Measurements from ENCODE around the gene CHD2. TPM values are rescaled to one million over a fixed set of nuclear protein-coding genes. Genes with fewer than 3 reads are reported as not detected.

The CHD2 gene
- total RNA-seq, 1 experiment from 2014 or later = 120 TPM

GRCh38 chr15:93066224-93066681 lies 166.1 kb downstream of the CHD2 start:
- DNase-seq = no peak
- no peaks in the 10 kb centered on the region for H3K27me3 ChIP-seq (ENCODE audit: insufficient read depth, low read depth)
- no peak overlapping the region for H2AFZ ChIP-seq
- H3K4me2 ChIP-seq = no peak overlapping the region
- H3F3A ChIP-seq (ENCODE audit: insufficient read depth, low read depth) = peaks cover 14% of the 10 kb centered on the region
- H3K4me3 ChIP-seq = no peak overlapping the region
- H3K36me3 ChIP-seq (ENCODE audit: low read depth) = no peaks in the 10 kb centered on the region
- H3K9me2 ChIP-seq (ENCODE audit: insufficient read depth) = no peaks in the 10 kb centered on the region
- H3K4me1 ChIP-seq (replicated peaks; ENCODE audit: insufficient read depth) = peaks cover 43% of the 10 kb centered on the region
- H3K79me2 ChIP-seq (ENCODE audit: low read depth) = no peaks in the 10 kb centered on the region
- ChIA-PET POLR2A (ENCODE audit: unreplicated experiment) (no interaction called here), CTCF (no interaction called here)
- no peaks in the 10 kb centered on the region for H3K9me3 ChIP-seq (ENCODE audit: insufficient read depth, low read depth)
- no TSS peak for BruUV-seq (replicated peaks)
- H4K20me1 ChIP-seq (ENCODE audit: insufficient read depth) = no peaks in the 10 kb centered on the region
- H3K27ac ChIP-seq = no peak overlapping the region
- intact Hi-C loops (cut with micrococcal nuclease; ENCODE audit: unreplicated experiment) = no loop called here
- no peak for TF ChIP-seq EZH2 (IDR thresholded peaks at IDR 0.05; ENCODE audit: low read depth)
- no peak for TF ChIP-seq CTCF (conservative IDR thresholded peaks at IDR 0.05)

- Histone ChIP-seq H2AFZ (no peak overlapping the region), H3K79me2 (ENCODE audit: low read depth) (no peaks in the 10 kb centered on the region), H3K36me3 (ENCODE audit: low read depth) (no peaks in the 10 kb centered on the region), H3K9me3 (ENCODE audit: insufficient read depth, low read depth) (no peaks in the 10 kb centered on the region), H3K9me2 (ENCODE audit: insufficient read depth) (no peaks in the 10 kb centered on the region), H3K4me1 (replicated peaks; ENCODE audit: insufficient read depth) (peaks cover 44% of the 10 kb centered on the region), H3K4me3 (no peak overlapping the region), H3F3A (ENCODE audit: insufficient read depth, low read depth) (peaks cover 11% of the 10 kb centered on the region), H4K20me1 (ENCODE audit: insufficient read depth) (no peaks in the 10 kb centered on the region), H3K4me2 (no peak overlapping the region), H3K27ac (no peak overlapping the region), H3K27me3 (ENCODE audit: insufficient read depth, low read depth) (no peaks in the 10 kb centered on the region)
- TF ChIP-seq EZH2 (IDR thresholded peaks at IDR 0.05; ENCODE audit: low read depth) = no peak
- no peak for TF ChIP-seq CTCF (conservative IDR thresholded peaks at IDR 0.05)
- intact Hi-C loops (cut with micrococcal nuclease; ENCODE audit: unreplicated experiment) = no loop called here
- ChIA-PET POLR2A (ENCODE audit: unreplicated experiment) (no interaction called here), CTCF (no interaction called here)
- peak in 1 of 2 experiments; percentile 11 for DNase-seq
- no TSS peak for BruUV-seq (replicated peaks)
These were observed 166.9 kb downstream of the CHD2 start for GRCh38 chr15:93066834-93067648.

GRCh38 chr15:93067649-93068085 lies 167.5 kb downstream of the CHD2 start:
- Histone ChIP-seq H3K4me3 (no peak overlapping the region), H3F3A (ENCODE audit: insufficient read depth, low read depth) (peaks cover 11% of the 10 kb centered on the region), H2AFZ (no peak overlapping the region), H3K27me3 (ENCODE audit: insufficient read depth, low read depth) (no peaks in the 10 kb centered on the region), H3K79me2 (ENCODE audit: low read depth) (no peaks in the 10 kb centered on the region), H3K27ac (no peak overlapping the region), H3K9me2 (ENCODE audit: insufficient read depth) (no peaks in the 10 kb centered on the region), H3K4me2 (no peak overlapping the region), H3K9me3 (ENCODE audit: insufficient read depth, low read depth) (no peaks in the 10 kb centered on the region), H3K4me1 (replicated peaks; ENCODE audit: insufficient read depth) (peaks cover 38% of the 10 kb centered on the region), H4K20me1 (ENCODE audit: insufficient read depth) (no peaks in the 10 kb centered on the region), H3K36me3 (ENCODE audit: low read depth) (no peaks in the 10 kb centered on the region)
- TF ChIP-seq CTCF (conservative IDR thresholded peaks at IDR 0.05) = no peak
- TF ChIP-seq EZH2 (IDR thresholded peaks at IDR 0.05; ENCODE audit: low read depth) = no peak
- CTCF ChIA-PET = no interaction called here
- intact Hi-C loops (cut with micrococcal nuclease; ENCODE audit: unreplicated experiment) = no loop called here
- POLR2A ChIA-PET (ENCODE audit: unreplicated experiment) = no interaction called here
- BruUV-seq (replicated peaks) = no TSS peak
- DNase-seq = no peak
